ENCODE measurements around the gene SLC16A7. TPM values are rescaled to one million over a fixed set of nuclear protein-coding genes. Genes with fewer than 3 reads are reported as not detected.

Gene SLC16A7
- total RNA-seq, 4 donors from 2014 or later, result 20.8 to 31.0 (median 28.3) TPM

GRCh38 chr12:59660921-59661597 lies 65.2 kb downstream of the SLC16A7 start:
- DNase-seq (ENCODE audit: low spot score in 2 of 2), result no peak
- 95 to 96% methylated on average over 2 of the region's 2 CpGs for WGBS, 2 donors
- TF ChIP-seq POLR2A (IDR thresholded peaks at IDR 0.05), result no peak
- no peak for TF ChIP-seq CTCF (IDR thresholded peaks at IDR 0.05)
- no peak overlapping the region for H3K4me3 ChIP-seq (ENCODE audit: low read depth, poor library complexity, severe bottlenecking)
- intact Hi-C loops (cut with DNase I; ENCODE audit: low total_unique reads), result no loop called here

GRCh38 chr12:59664495-59664894 lies 68.7 kb downstream of the SLC16A7 start:
- intact Hi-C loops (cut with DNase I; ENCODE audit: low total_unique reads), result no loop called here
- H3K4me3 ChIP-seq (ENCODE audit: low read depth, poor library complexity, severe bottlenecking), result no peak overlapping the region
- TF ChIP-seq POLR2A (IDR thresholded peaks at IDR 0.05), result no peak
- no peak for TF ChIP-seq CTCF (IDR thresholded peaks at IDR 0.05)
- DNase-seq (ENCODE audit: low spot score in 2 of 2), result no peak
- 85 to 88% methylated on average over 2 of the region's 2 CpGs for whole genome bisulfite sequencing, 2 donors

- H3K4me3 ChIP-seq (ENCODE audit: low read depth, poor library complexity, severe bottlenecking), result no peak overlapping the region
- TF ChIP-seq POLR2A (IDR thresholded peaks at IDR 0.05), result no peak
- TF ChIP-seq CTCF (IDR thresholded peaks at IDR 0.05), result no peak
- no peak for DNase-seq (ENCODE audit: low spot score in 2 of 2)
- WGBS, 2 donors, result 66 to 74% methylated on average over 2 of the region's 2 CpGs
- intact Hi-C loops (cut with DNase I; ENCODE audit: low total_unique reads), result no loop called here
Measured at GRCh38 chr12:59665701-59666100, 69.9 kb downstream of the SLC16A7 start.

GRCh38 chr12:59668674-59669073 lies 72.8 kb downstream of the SLC16A7 start:
- DNase-seq (ENCODE audit: low spot score in 2 of 2), result no peak
- 89 to 90% methylated on average over 2 of the region's 2 CpGs for WGBS, 2 donors
- intact Hi-C loops (cut with DNase I; ENCODE audit: low total_unique reads), result no loop called here
- no peak overlapping the region for H3K4me3 ChIP-seq (ENCODE audit: low read depth, poor library complexity, severe bottlenecking)
- TF ChIP-seq POLR2A (IDR thresholded peaks at IDR 0.05) (no peak), CTCF (IDR thresholded peaks at IDR 0.05) (no peak)

- TF ChIP-seq CTCF (IDR thresholded peaks at IDR 0.05), result no peak
- TF ChIP-seq POLR2A (IDR thresholded peaks at IDR 0.05), result no peak
- DNase-seq (ENCODE audit: low spot score in 2 of 2), result no peak
- intact Hi-C loops (cut with DNase I; ENCODE audit: low total_unique reads), result no loop called here
- 98% methylated on average over 2 of the region's 2 CpGs for WGBS, 2 donors
- no peak overlapping the region for H3K4me3 ChIP-seq (ENCODE audit: low read depth, poor library complexity, severe bottlenecking)
Measured at GRCh38 chr12:59672273-59672672, 76.4 kb downstream of the SLC16A7 start.

- DNase-seq (ENCODE audit: low spot score in 2 of 2), result no peak
- intact Hi-C loops (cut with DNase I; ENCODE audit: low total_unique reads), result no loop called here
- TF ChIP-seq POLR2A (IDR thresholded peaks at IDR 0.05) (no peak), CTCF (IDR thresholded peaks at IDR 0.05) (no peak)
- H3K4me3 ChIP-seq (ENCODE audit: low read depth, poor library complexity, severe bottlenecking), result no peak overlapping the region
- 87 to 100% methylated on average over 1 of the region's 1 CpG for WGBS, 2 donors
Measured at GRCh38 chr12:59675461-59675860, 79.6 kb downstream of the SLC16A7 start.
